DOHH2 (cell line): Measurements from ENCODE around the gene DSCAML1.

Experiments used
- H3F3A ChIP-seq: fragments of 200-600 bp; sonication (generic), shearing (Covaris generic); 2 replicates; pipeline ENCODE4 v1.6.0; 2016; ENCODE audit warnings: antibody characterized with exemption, mild to moderate bottlenecking; ENCODE audit not compliant: control insufficient read depth, insufficient read depth
- H3K27ac ChIP-seq: fragments of 200-600 bp; sonication (generic); 2 replicates; pipeline ENCODE4 v1.5.1; 2014; ENCODE audit warnings: low read depth, mild to moderate bottlenecking, low read length, moderate library complexity
- H3K27me3 ChIP-seq: fragments of 200-600 bp; sonication (generic); 2 replicates; pipeline ENCODE4 v1.6.1; 2014; ENCODE audit warnings: mild to moderate bottlenecking, low read length, mixed read lengths; ENCODE audit not compliant: control insufficient read depth
- H3K36me3 ChIP-seq: fragments of 200-600 bp; sonication (generic); 2 replicates; pipeline ENCODE4 v1.6.1; 2014; ENCODE audit warnings: mild to moderate bottlenecking, low read length, moderate library complexity, mixed read lengths; ENCODE audit not compliant: control insufficient read depth
- H3K4me1 ChIP-seq: fragments of 200-600 bp; sonication (generic); 2 replicates; pipeline ENCODE4 v1.6.1; 2014; ENCODE audit warnings: mild to moderate bottlenecking, low read length, mixed read lengths; ENCODE audit not compliant: control insufficient read depth
- H3K4me2 ChIP-seq: fragments of 200-600 bp; sonication (generic); 2 replicates; pipeline ENCODE4 v1.6.0; 2014; ENCODE audit warnings: mild to moderate bottlenecking, low read length, moderate library complexity
- H3K4me3 ChIP-seq: fragments of 200-600 bp; sonication (generic); 2 replicates; pipeline ENCODE4 v1.5.1; 2014; ENCODE audit warnings: mild to moderate bottlenecking, low read length, mixed read lengths
- H3K79me2 ChIP-seq: fragments of 200-600 bp; sonication (generic); 2 replicates; pipeline ENCODE4 v1.6.1; 2014; ENCODE audit warnings: mild to moderate bottlenecking, low read length, mixed read lengths; ENCODE audit not compliant: control insufficient read depth
- H3K9me2 ChIP-seq: fragments of 200-600 bp; sonication (generic); replicated peaks from 2 replicates; pipeline ENCODE4 v1.6.1; 2014; ENCODE audit warnings: mild to moderate bottlenecking, low read length, mixed read lengths; ENCODE audit not compliant: control insufficient read depth
- H3K9me3 ChIP-seq: fragments of 200-600 bp; sonication (generic); 2 replicates; pipeline ENCODE4 v1.6.1; 2014; ENCODE audit warnings: antibody characterized with exemption, low read length, mixed read lengths; ENCODE audit not compliant: control insufficient read depth, insufficient read depth
- H4K20me1 ChIP-seq: fragments of 200-600 bp; sonication (generic); 2 replicates; pipeline ENCODE4 v1.6.0; 2014; ENCODE audit warnings: low read depth, mild to moderate bottlenecking, antibody characterized with exemption, low read length, moderate library complexity; ENCODE audit not compliant: control insufficient read depth, insufficient read depth
- EZH2phosphoT487 ChIP-seq: fragments of 200-600 bp; sonication (generic); IDR thresholded peaks from 2 replicates; pipeline ENCODE4 v1.6.1; 2017; ENCODE audit warnings: borderline replicate concordance, mild to moderate bottlenecking, antibody characterized with exemption, low read length, moderate library complexity, mixed read lengths
- TF ChIP-seq, protein P1 (sequence below): fragments of 200-600 bp; sonication (generic); IDR thresholded peaks from one replicate; pipeline ENCODE4 v1.5.1; 2014; ENCODE audit warnings: antibody characterized with exemption, mild to moderate bottlenecking, low read depth, low read length; ENCODE audit not compliant: poor library complexity, severe bottlenecking

Gene DSCAML1

DNA sequence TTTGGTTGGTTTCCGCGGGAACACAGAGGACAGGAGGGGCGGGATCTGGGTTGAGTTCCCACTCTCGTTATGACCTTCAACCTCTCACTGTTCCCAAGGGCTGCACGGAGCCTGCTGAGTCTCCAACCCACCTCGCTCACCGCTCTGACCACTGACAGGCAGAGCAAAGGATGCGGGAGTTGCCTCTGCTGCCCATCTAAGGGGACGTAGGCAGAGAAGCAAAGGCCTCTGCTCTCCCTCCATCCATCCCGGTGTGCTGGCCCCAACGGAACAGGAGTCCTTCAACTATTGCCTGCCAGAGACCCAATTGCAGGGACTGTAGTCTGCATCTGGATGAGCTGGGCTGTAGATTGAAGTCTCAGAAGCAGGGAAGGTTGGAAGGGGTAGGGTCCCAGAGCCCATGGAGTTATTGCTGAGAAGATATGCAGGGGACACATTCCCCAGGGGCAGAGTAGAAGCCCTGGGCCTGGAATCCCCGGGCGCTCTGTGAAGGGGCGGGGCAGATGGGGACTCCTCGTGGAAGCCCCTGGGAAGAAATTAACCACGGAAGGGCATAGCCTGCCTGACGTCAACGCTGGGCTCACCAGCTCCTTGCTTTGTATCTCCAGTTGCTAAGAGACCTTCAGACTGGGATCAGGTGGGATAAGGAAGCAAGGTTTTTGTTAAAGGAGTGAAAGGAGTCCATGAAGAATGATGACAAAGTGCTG, 40.2 kb upstream of the DSCAML1 start:
- no peaks in the 10 kb centered on the region for H3K9me3 ChIP-seq
- H3K4me2 ChIP-seq: no peak overlapping the region
- H3K4me3 ChIP-seq: no peak overlapping the region
- H3K79me2 ChIP-seq: no peaks in the 10 kb centered on the region
- no peaks in the 10 kb centered on the region for H3K36me3 ChIP-seq
- H4K20me1 ChIP-seq: no peaks in the 10 kb centered on the region
- peaks cover 19% of the 10 kb centered on the region for H3K27me3 ChIP-seq
- no peaks in the 10 kb centered on the region for H3F3A ChIP-seq
- H3K4me1 ChIP-seq: no peaks in the 10 kb centered on the region
- no peaks in the 10 kb centered on the region for H3K9me2 ChIP-seq
- H3K27ac ChIP-seq: no peak overlapping the region
- no peak for TF ChIP-seq EZH2phosphoT487
- TF ChIP-seq, protein P1, sequence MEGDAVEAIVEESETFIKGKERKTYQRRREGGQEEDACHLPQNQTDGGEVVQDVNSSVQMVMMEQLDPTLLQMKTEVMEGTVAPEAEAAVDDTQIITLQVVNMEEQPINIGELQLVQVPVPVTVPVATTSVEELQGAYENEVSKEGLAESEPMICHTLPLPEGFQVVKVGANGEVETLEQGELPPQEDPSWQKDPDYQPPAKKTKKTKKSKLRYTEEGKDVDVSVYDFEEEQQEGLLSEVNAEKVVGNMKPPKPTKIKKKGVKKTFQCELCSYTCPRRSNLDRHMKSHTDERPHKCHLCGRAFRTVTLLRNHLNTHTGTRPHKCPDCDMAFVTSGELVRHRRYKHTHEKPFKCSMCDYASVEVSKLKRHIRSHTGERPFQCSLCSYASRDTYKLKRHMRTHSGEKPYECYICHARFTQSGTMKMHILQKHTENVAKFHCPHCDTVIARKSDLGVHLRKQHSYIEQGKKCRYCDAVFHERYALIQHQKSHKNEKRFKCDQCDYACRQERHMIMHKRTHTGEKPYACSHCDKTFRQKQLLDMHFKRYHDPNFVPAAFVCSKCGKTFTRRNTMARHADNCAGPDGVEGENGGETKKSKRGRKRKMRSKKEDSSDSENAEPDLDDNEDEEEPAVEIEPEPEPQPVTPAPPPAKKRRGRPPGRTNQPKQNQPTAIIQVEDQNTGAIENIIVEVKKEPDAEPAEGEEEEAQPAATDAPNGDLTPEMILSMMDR: no peak

DNA sequence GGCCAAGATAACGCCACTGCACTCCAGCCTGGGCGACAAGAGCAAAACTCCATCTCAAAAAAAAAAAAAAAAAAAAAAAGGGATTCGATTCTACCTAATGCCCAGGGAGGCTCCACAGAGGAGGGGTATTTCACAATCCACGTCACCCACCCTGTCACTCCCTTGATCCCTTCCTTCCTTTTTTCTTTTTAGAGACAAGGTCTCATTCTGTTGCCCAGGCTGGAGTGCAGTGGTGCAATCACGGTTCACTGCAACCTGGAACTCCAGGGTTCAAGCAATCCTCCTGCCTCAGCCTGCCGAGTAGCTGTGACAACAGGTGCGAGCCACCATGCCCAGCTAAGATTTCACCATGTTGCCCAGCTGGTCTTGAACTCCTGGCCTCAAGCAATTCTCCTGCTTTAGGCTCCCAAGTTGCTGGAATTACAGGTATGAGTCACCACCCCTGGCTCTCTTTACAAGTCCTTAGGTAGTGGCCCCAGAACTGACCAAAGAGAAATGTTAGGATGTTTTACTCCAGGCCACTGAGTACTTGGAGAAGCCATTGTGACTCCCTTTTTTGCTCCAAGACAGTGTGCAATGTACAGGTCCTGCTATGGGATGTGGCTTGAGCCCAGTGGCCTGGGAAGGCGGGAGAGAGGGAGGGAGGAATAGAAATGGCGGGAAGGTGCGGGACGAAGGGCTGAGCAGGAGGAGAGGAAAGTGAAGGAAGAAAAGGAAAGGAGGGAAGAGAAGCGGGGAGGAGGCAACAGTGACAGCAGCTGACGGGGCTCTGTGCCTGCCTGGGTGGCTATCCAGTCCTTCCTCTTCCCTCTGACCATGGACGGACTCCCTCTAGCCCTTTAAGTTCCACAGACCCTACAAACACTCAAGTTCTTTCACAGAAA, 39.3 kb upstream of the DSCAML1 start:
- H4K20me1 ChIP-seq: no peaks in the 10 kb centered on the region
- H3K27ac ChIP-seq: no peak overlapping the region
- no peak overlapping the region for H3K4me2 ChIP-seq
- H3K36me3 ChIP-seq: no peaks in the 10 kb centered on the region
- no peaks in the 10 kb centered on the region for H3F3A ChIP-seq
- H3K9me2 ChIP-seq: no peaks in the 10 kb centered on the region
- peaks cover 28% of the 10 kb centered on the region for H3K27me3 ChIP-seq
- no peak overlapping the region for H3K4me3 ChIP-seq
- no peaks in the 10 kb centered on the region for H3K9me3 ChIP-seq
- H3K4me1 ChIP-seq: no peaks in the 10 kb centered on the region
- TF ChIP-seq EZH2phosphoT487: no peak
- TF ChIP-seq, protein P1: no peak
- no peaks in the 10 kb centered on the region for H3K79me2 ChIP-seq

DNA sequence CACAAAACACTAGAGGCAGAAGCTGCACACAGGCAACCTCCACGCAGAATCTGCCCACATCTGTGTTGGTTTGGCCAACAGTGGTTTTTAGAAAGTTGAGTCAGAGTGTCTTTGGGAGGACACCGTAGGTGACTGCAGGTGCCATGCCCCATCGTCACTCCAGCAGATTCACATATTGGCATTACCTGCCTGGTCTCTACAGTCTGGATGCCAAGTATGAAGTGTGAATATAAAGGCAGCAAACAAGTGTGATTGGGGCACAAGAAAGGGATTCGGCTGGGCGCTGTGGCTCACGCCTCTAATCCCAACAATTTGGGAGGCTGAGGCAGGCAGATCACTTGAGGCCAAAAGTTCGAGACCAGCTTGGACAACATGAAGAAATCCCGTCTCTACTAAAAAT, 38.6 kb upstream of the DSCAML1 start:
- no peaks in the 10 kb centered on the region for H3K9me2 ChIP-seq
- no peak overlapping the region for H3K4me2 ChIP-seq
- H3K36me3 ChIP-seq: no peaks in the 10 kb centered on the region
- H3F3A ChIP-seq: no peaks in the 10 kb centered on the region
- no peak overlapping the region for H3K27ac ChIP-seq
- H3K4me1 ChIP-seq: no peaks in the 10 kb centered on the region
- H3K79me2 ChIP-seq: no peaks in the 10 kb centered on the region
- no peaks in the 10 kb centered on the region for H3K9me3 ChIP-seq
- H3K4me3 ChIP-seq: no peak overlapping the region
- H3K27me3 ChIP-seq: peaks cover 32% of the 10 kb centered on the region
- TF ChIP-seq, protein P1: no peak
- no peak for TF ChIP-seq EZH2phosphoT487
- H4K20me1 ChIP-seq: no peaks in the 10 kb centered on the region
